Endothelial cell of umbilical vein (primary cell): ENCODE data around the gene TBL2. TPM values are rescaled to one million over a fixed set of nuclear protein-coding genes. Genes with fewer than 3 reads are reported as not detected.
"Not testable (repeated sequence)": the region's sequence is repeated elsewhere in the genome, so short reads cannot be mapped to it uniquely, and the experiment has no call there.

Experiments used
- BruUV-seq: library from RNA; stranded (reverse); fragments of 400-500 nt; replicated peaks from 2 replicates; lab custom pipeline; 2021; lab: Mats Ljungman, UMichigan
- CTCF ChIA-PET: fragments of 300-600, 350-600 bp; sonication (Branson Sonifier 250); formaldehyde crosslinking; loops from one replicate; lab custom pipeline; 2021; ENCODE audit warnings: antibody characterized with exemption, inconsistent platforms; lab: Charles Lee
- POLR2A ChIA-PET: fragments of 300-600, 350-600 bp; sonication (Branson Sonifier 250); formaldehyde crosslinking; loops from one replicate; lab custom pipeline; 2021; ENCODE audit warnings: antibody characterized with exemption, inconsistent platforms; lab: Charles Lee
- DNase-seq: peaks from one replicate; pipeline ENCODE4 v3.0.0-alpha.2; 2011; ENCODE audit warnings: low read depth, low spot score
- FAIRE-seq: peaks from 2 replicates; lab custom pipeline; 2011; peaks lifted over from hg19 to GRCh38; lab: Jason Lieb, UNC
- H2AFZ ChIP-seq: 2 replicates; pipeline ENCODE4 v1.6.0; 2012; ENCODE audit warnings: low read depth, low read length, control low read depth, inconsistent platforms
- H3K27ac ChIP-seq: 2 replicates; pipeline ENCODE4 v1.5.1; 2011; ENCODE audit warnings: low read depth, mild to moderate bottlenecking, control low read depth, low read length, moderate library complexity; ENCODE audit not compliant: insufficient read depth
- H3K27me3 ChIP-seq, 2 experiments: 2 replicates each; pipeline versions ENCODE4 v1.6.0 to v1.6.1; 2011; ENCODE audit warnings: low read length in 2 of 2, mixed read lengths in 1 of 2; ENCODE audit not compliant: control insufficient read depth in 2 of 2, insufficient read depth in 2 of 2
- H3K36me3 ChIP-seq, 2 experiments: 2 replicates in 1 of 2; 3 replicates in 1 of 2; pipeline ENCODE4 v1.5.1; 2011; ENCODE audit warnings: low read length in 2 of 2, mild to moderate bottlenecking in 1 of 2, moderate library complexity in 1 of 2; ENCODE audit not compliant: control insufficient read depth in 2 of 2, insufficient read depth in 2 of 2; ENCODE audit errors: extremely low read depth in 1 of 2
- H3K4me1 ChIP-seq: 3 replicates; pipeline ENCODE4 v1.5.1; 2011; ENCODE audit warnings: mild to moderate bottlenecking, low read length; ENCODE audit not compliant: control insufficient read depth, insufficient read depth; ENCODE audit errors: extremely low read depth
- H3K4me2 ChIP-seq: 2 replicates; pipeline ENCODE4 v1.6.1; 2011; ENCODE audit warnings: low read length, control low read depth, mixed read lengths; ENCODE audit not compliant: insufficient read depth
- H3K4me3 ChIP-seq, 3 experiments: fragments of 200-600 bp in 1 of 3; sonication (generic), shearing (Covaris generic) in 1 of 3; replicated peaks in 1 of 3; 2 replicates each; pipeline ENCODE4 v1.5.1; 2011 to 2016; ENCODE audit warnings: control low read depth in 3 of 3, low read length in 3 of 3, mild to moderate bottlenecking in 2 of 3, inconsistent platforms in 1 of 3, low read depth in 1 of 3, moderate library complexity in 1 of 3; ENCODE audit not compliant: insufficient read depth in 1 of 3
- H3K79me2 ChIP-seq: 2 replicates; pipeline ENCODE4 v1.6.0; 2012; ENCODE audit warnings: low read length, inconsistent platforms; ENCODE audit not compliant: control insufficient read depth, insufficient read depth
- H3K9ac ChIP-seq: replicated peaks from 2 replicates; pipeline ENCODE3; 2011; ENCODE audit warnings: low read length, control low read depth; ENCODE audit not compliant: insufficient read depth; ENCODE audit errors: extremely low read depth
- H3K9me1 ChIP-seq: replicated peaks from 3 replicates; pipeline ENCODE4 v1.6.0; 2011; ENCODE audit warnings: mild to moderate bottlenecking, low read length; ENCODE audit not compliant: control insufficient read depth, insufficient read depth; ENCODE audit errors: extremely low read depth
- H3K9me3 ChIP-seq: replicated peaks from 2 replicates; pipeline ENCODE4 v1.5.1; 2012; ENCODE audit warnings: low read length, inconsistent platforms; ENCODE audit not compliant: control insufficient read depth, insufficient read depth
- H4K20me1 ChIP-seq: replicated peaks from 2 replicates; pipeline ENCODE3; 2011; ENCODE audit warnings: mild to moderate bottlenecking, low read length; ENCODE audit not compliant: control insufficient read depth, insufficient read depth; ENCODE audit errors: extremely low read depth
- CTCF ChIP-seq, 2 donors: IDR thresholded peaks; 1 replicate in 1 of 2; 2 replicates in 1 of 2; pipeline ENCODE4 v1.5.1; 2011; ENCODE audit warnings: low read length in 2 of 2, mild to moderate bottlenecking in 2 of 2, moderate library complexity in 2 of 2, control low read depth in 1 of 2, inconsistent platforms in 1 of 2, low read depth in 1 of 2; ENCODE audit not compliant: insufficient read depth in 1 of 2; ENCODE audit errors: extremely low read depth in 1 of 2
- FOS ChIP-seq: IDR thresholded peaks from 2 replicates; pipeline ENCODE4 v1.6.1; 2011; ENCODE audit warnings: mild to moderate bottlenecking, low read length, moderate library complexity, borderline replicate concordance; ENCODE audit not compliant: insufficient read depth
- GATA2 ChIP-seq: IDR thresholded peaks from 2 replicates; pipeline ENCODE4 v1.7.0; 2011; ENCODE audit warnings: low read depth, mild to moderate bottlenecking, moderate library complexity, mixed read lengths, low read length; ENCODE audit not compliant: insufficient read length, insufficient read depth
- JUN ChIP-seq: IDR thresholded peaks from 2 replicates; pipeline ENCODE4 v1.6.1; 2011; ENCODE audit warnings: borderline replicate concordance, low read depth; ENCODE audit not compliant: insufficient read length, insufficient read depth
- MAX ChIP-seq: IDR thresholded peaks from 2 replicates; pipeline ENCODE4 v1.6.1; 2011; ENCODE audit not compliant: insufficient read depth, insufficient read length
- POLR2A ChIP-seq: IDR thresholded peaks from 2 replicates; pipeline ENCODE4 v1.6.1; 2012; ENCODE audit warnings: low read depth, mild to moderate bottlenecking, control low read depth, low read length
- dilution Hi-C: fragments of 300-500 bp; cut with MboI; formaldehyde crosslinking; loops from one replicate; pipeline ENCODE4 v1.15.0; 2019; ENCODE audit warnings: low sequenced_read_pairs; ENCODE audit not compliant: extremely low pct_ligation_motif_present
- intact Hi-C: fragments of 100-400 bp; cut with micrococcal nuclease; formaldehyde crosslinking; loops from one replicate; pipeline ENCODE4 v1.10.0; 2022
- polyA plus RNA-seq, 4 experiments: library from polyadenylated mRNA; depleted of rRNA in 3 of 4; stranded (reverse) in 3 of 4; unstranded in 1 of 4; fragments of >200 nt; gene quantifications; 2 replicates each; pipeline versions ENCODE4 v1.2.1 to v1.2.3, GENCODE V29; 2011 to 2012; ENCODE audit warnings: missing spikeins in 1 of 4
- total RNA-seq: library from RNA; stranded (reverse); gene quantifications from 2 replicates; pipeline ENCODE4 v1.2.3, GENCODE V29; 2021

TBL2 gene
- total and polyA plus RNA-seq, 2 donors (not counting 3 experiments of a cell fraction or from before 2014, with no cell fraction given) = 38.6 to 48.4 TPM

- dilution Hi-C loops = no loop called here
- H3K4me1 ChIP-seq = peaks cover 4% of the 10 kb centered on the region
- ChIA-PET POLR2A (no interaction called here), CTCF (interaction anchor here (0.7 to 15.1 kb wide), 9 partner anchors 9 to 119 kb away, joined by 3 to 270 read pairs (median 5); partner anchors contain the start of genes MLXIPL, STX1A and VPS37D)
- TF ChIP-seq JUN (no peak), POLR2A (no peak), CTCF (IDR thresholded peaks at IDR 0.05; ENCODE audit: extremely low read depth in 1 of 2, insufficient read depth in 1 of 2, low read depth in 1 of 2, low read length in 2 of 2) (no peak), MAX (no peak), FOS (no peak), GATA2 (no peak)
- BruUV-seq = no TSS peak
- intact Hi-C loops = no loop called here
- H3K79me2 ChIP-seq = no peaks in the 10 kb centered on the region
- H3K27ac ChIP-seq = no peak overlapping the region
- no peak overlapping the region for H3K9ac ChIP-seq
- peaks cover 0 to 4% of the 10 kb centered on the region in 2 experiments for H3K27me3 ChIP-seq
- no peaks in the 10 kb centered on the region for H4K20me1 ChIP-seq
- no peaks in the 10 kb centered on the region for H3K9me3 ChIP-seq
- H3K9me1 ChIP-seq = no peaks in the 10 kb centered on the region
- FAIRE-seq (no peak), DNase-seq (no peak)
- no peak overlapping the region for H3K4me3 ChIP-seq
- no peak overlapping the region for H2AFZ ChIP-seq
- no peak overlapping the region for H3K4me2 ChIP-seq
- no peaks in the 10 kb centered on the region for H3K36me3 ChIP-seq
Measured at GRCh38 chr7:73615886-73616285, 37.5 kb upstream of the TBL2 start.

- intact Hi-C loops, dilution Hi-C loops, FAIRE-seq, H3K9ac ChIP-seq, H3K79me2 ChIP-seq, DNase-seq, BruUV-seq, H3K9me3 ChIP-seq, H3K36me3 ChIP-seq, H3K27me3 ChIP-seq, H2AFZ ChIP-seq, POLR2A ChIA-PET, H3K4me3 ChIP-seq, H4K20me1 ChIP-seq, H3K4me2 ChIP-seq, H3K9me1 ChIP-seq, H3K4me1 ChIP-seq, H3K27ac ChIP-seq: not testable (repeated sequence)
- CTCF ChIA-PET = interaction anchor here (0.7 to 15.1 kb wide), 6 partner anchors 8 to 108 kb away, joined by 3 to 270 read pairs (median 10); partner anchors contain the start of genes MLXIPL, STX1A and VPS37D
Measured at GRCh38 chr7:73614937-73615336, 36.6 kb upstream of the TBL2 start.
